H7 (cell line): ENCODE data around the gene SYTL1. TPM values are rescaled to one million over a fixed set of nuclear protein-coding genes. Genes with fewer than 3 reads are reported as not detected.

Experiments
- DNase-seq: peaks from one replicate; pipeline ENCODE4 v3.0.0; 2012
- H3K27me3 ChIP-seq: 2 replicates; pipeline ENCODE4 v1.6.0; 2011; ENCODE audit warnings: mild to moderate bottlenecking, low read length; ENCODE audit not compliant: control insufficient read depth, insufficient read depth
- H3K36me3 ChIP-seq: replicated peaks from 2 replicates; pipeline ENCODE4 v1.5.1; 2011; ENCODE audit warnings: low read length; ENCODE audit not compliant: control insufficient read depth, insufficient read depth
- H3K4me3 ChIP-seq: 2 replicates; pipeline ENCODE4 v1.5.1; 2011; ENCODE audit warnings: low read depth, mild to moderate bottlenecking, control low read depth, low read length, moderate library complexity; ENCODE audit not compliant: insufficient read depth
- total RNA-seq: library from RNA; depleted of rRNA; stranded (reverse); fragments of >200 nt; shearing (Covaris generic); gene quantifications from 2 replicates; pipeline ENCODE4 v1.2.3, GENCODE V29; 2014

Gene SYTL1
- total RNA-seq, 1 experiment from 2014 or later = 6.4 TPM

DNA sequence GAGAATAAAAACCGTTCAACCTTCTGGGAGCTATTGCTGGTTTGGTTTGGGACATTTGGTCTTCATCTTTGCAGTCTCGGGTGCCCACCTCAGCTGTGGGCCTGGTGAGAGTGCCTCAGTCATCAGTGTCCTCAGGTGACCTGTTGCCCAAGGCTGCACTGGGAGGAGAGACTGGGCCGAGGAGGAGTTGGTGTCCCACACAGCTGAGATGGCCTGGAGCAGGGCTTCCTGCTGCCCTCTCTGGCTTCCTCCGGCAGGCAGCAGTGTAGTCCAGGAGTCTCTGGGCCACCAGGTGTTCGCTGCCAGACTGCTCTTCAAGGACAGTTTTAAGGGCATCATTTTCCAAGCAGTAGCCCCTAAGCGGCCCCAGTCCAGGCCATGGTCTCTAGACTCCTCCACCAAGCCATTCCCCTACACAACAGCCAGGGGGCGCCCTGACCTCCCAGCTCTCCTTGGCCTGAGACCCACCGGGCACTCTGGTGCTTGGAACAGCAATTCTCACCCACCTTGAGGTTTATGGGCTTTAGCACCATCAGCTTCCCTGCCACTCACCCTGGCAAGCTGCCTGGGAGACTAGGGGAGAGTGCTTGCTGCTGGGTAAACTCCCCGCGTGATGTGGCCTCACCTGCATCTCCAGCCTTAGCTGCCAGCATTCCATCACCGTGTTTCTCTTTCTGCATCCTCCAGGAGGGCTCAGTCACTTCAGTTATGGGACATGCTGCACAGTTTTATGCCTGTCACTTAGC lies 9.1 kb upstream of the SYTL1 start:
- peak; percentile 96 for DNase-seq
- Histone ChIP-seq H3K4me3 (no peak overlapping the region), H3K27me3 (no peaks in the 10 kb centered on the region), H3K36me3 (peaks cover 19% of the 10 kb centered on the region)

DNA sequence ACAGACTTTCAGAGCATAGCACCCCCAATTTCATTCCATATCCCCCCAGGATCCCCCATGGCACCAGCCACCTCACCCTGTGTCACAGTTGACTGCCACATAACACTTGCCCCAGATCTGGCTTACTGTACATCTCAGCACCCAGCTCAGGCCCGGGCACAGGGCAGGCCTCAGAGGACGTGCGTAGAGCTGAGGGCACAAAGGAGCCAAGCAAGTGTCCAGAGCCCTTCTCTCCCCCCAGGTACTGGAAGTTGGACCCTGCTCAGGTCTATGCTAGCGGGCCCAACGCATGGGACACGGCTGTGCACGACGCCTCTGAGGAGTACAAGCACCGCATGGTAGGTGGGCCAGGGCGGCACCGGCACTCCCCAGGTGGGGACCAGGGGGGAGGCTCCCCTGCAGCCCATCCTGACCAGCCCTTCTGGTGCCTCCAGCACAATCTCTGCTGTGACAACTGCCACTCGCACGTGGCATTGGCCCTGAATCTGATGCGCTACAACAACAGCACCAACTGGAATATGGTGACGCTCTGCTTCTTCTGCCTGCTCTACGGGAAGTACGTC lies 8.0 kb upstream of the SYTL1 start:
- peak; percentile 32 for DNase-seq
- H3K36me3 ChIP-seq = peaks cover 19% of the 10 kb centered on the region
- H3K27me3 ChIP-seq = no peaks in the 10 kb centered on the region
- no peak overlapping the region for H3K4me3 ChIP-seq

GRCh38 chr1:27335506-27336422 lies 6.1 kb upstream of the SYTL1 start:
- peak; percentile 39 for DNase-seq
- Histone ChIP-seq H3K27me3 (no peaks in the 10 kb centered on the region), H3K4me3 (no peak overlapping the region), H3K36me3 (peaks cover 19% of the 10 kb centered on the region)

DNA sequence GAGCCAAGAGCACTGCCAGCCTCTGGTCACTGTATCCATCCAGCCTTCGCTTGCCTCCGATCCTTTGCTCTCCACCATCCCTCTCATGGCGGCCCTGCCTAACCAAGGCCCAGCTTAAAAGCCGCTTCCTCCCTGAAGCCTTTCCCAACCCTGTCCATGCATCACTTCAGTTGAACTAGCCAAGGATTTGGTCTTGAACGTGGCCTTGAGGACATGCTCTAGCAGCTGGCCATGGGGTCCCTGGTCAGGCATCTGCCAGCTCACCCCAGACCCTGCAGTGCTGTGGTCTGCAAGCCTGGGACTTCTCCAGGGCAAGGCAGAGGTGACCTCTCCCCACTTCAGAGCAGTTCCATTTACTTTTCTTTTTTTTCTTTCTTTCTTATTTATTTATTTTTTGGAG lies 5.1 kb upstream of the SYTL1 start:
- Histone ChIP-seq H3K27me3 (no peaks in the 10 kb centered on the region), H3K36me3 (peaks cover 19% of the 10 kb centered on the region), H3K4me3 (no peak overlapping the region)
- DNase-seq = no peak

DNA sequence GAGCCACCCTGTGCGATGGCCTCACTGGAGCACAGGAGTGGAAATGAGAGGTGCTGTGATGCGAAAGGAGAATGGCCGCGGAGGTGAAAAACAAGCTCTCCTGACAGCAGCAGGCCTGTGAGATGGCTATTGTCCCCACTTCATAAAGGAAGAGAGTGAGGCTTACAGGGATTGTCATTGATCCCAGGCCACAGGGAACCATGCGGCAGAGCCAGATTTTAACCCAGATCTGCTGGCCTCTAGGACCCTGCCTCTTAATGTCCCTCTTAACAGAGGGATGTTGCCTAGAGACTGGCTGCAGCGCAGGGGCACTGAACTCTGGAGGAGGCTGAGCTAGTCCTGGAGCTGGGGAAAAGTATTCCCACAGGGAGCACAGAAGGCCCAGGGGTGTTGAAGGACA lies 3.1 kb upstream of the SYTL1 start:
- no peaks in the 10 kb centered on the region for H3K27me3 ChIP-seq
- H3K36me3 ChIP-seq = peaks cover 14% of the 10 kb centered on the region
- H3K4me3 ChIP-seq = no peak overlapping the region
- DNase-seq = peak; percentile 50

DNA sequence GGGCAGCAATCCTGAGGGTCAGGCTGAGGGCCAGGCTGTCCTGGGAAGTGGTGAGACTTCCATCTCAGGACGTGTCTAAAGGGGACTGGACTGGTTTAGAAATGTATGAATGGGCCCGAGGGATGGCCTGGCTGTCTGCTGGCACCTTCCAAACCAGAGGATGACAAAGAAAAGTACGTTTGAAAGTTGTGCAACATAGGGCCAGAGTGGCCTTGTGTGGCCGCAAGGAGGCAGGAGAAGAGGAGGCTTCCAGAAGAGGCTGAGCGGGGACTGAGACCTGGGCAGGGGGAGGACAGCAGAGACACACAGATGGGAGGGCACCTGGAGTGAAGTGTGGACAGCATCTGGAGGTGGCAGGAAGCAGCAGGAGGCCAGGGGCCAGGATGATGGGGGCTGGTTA lies 2.6 kb upstream of the SYTL1 start:
- Histone ChIP-seq H3K4me3 (no peak overlapping the region), H3K27me3 (no peaks in the 10 kb centered on the region), H3K36me3 (peaks cover 10% of the 10 kb centered on the region)
- no peak for DNase-seq

DNA sequence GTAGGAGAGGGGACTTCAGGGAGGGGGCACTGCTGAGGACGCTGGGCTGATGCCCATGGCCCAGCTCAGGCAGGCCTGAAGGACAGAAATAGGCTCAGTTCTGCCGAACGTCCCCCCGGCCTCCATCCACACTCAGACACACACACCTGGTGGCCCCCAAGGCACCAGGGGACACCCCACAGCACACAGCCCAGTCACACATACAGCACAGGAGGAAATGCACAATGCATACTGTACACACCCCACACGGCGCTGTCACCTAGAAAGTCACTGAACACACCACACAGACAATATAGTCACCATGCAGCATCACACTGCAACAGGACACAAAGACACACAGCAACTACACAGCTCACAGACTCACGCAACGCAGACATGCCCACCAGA lies 562 bp downstream of the SYTL1 start:
- H3K27me3 ChIP-seq = no peaks in the 10 kb centered on the region
- H3K36me3 ChIP-seq = no peaks in the 10 kb centered on the region; the same call in none of the 2 replicates
- peak overlapping the region; percentile 23; the same call in 1 of the 2 replicates for H3K4me3 ChIP-seq
- DNase-seq = peak; percentile 57

DNA sequence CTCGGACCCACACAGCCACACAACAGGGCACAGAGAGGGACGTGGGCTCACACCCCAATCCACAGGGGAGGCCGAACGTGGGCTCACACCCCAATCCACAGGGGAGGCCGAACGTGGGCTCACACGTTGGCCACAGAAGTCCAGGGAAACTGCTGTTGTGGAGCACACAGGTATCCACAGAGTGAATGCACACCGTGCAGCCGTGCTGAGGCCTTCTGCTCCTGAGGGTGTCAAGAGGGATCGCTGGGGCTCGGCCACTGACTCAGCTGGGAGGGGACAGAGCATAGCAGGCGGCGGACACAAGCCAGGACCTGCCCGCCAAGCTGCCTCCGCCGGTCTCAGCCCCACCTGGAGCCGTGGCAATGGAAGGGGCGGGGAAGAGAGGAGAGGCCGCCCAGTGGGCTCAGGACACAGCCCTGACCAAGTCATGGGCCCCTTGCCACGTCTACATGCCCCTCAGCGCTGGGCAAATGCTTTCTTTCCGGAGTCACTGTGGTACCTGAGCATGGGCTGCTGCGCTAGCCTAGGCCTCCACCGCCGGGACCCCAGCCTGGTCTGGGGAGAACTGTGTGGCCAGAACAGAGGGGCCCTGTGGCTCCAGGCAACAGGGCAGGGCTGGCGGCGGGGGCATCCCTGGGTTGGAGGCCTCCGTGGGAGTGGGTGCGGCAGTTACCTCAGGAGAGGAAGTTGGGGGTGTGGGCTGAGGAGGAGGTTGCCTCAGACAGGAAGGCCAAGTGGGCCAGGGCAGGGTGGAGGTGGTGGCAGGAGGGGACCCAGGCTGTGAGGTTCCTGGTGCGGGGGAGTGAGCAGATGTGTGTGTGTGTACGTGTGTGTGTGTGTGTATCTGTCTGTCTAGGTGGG lies 1.2 kb downstream of the SYTL1 start:
- H3K27me3 ChIP-seq = no peaks in the 10 kb centered on the region
- no peaks in the 10 kb centered on the region; the same call in none of the 2 replicates for H3K36me3 ChIP-seq
- peak; percentile 82 for DNase-seq
- no peak overlapping the region for H3K4me3 ChIP-seq

DNA sequence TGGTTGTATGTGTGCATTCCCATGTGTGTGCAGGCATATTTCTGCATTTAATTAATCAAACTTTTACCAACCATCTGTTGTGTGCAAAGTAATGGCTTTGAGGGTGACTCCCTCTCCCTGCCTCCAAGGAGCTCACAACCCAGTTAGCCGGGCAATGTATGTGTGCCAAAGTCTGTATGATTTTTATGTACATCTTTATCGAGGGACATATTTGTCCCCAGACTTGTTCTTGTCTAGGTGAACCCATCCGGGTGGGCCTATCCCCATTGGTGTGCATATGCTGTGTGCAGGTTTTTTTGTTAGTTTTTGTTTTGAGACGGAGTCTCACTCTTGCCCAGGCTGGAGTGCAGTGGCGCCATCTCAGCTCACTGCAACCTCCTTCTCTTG lies 1.8 kb downstream of the SYTL1 start:
- Histone ChIP-seq H3K4me3 (no peak overlapping the region), H3K36me3 (no peaks in the 10 kb centered on the region; the same call in none of the 2 replicates), H3K27me3 (no peaks in the 10 kb centered on the region; the same call in 1 of the 2 replicates)
- no peak for DNase-seq

DNA sequence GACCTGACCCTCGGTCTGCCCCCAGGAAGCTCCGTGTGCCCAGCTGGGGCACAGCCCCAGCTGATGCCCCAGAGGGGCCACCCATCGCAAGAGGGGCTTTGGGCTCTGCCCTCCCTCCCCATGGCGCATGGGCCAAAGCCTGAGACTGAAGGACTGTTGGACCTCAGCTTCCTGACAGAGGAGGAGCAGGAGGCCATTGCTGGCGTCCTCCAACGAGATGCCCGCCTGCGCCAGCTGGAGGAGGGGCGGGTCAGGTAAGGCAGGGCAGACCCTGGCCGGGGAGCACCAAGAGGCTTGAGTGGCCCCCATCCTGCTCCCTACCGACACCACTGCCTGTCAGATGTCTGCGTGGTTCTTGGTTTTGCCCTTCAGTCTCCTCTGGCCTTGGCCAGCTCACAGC lies 3.5 kb downstream of the SYTL1 start:
- H3K36me3 ChIP-seq = no peaks in the 10 kb centered on the region; the same call in none of the 2 replicates
- no peak for DNase-seq
- peaks cover 15% of the 10 kb centered on the region; the same call in 1 of the 2 replicates for H3K27me3 ChIP-seq
- no peak overlapping the region for H3K4me3 ChIP-seq

DNA sequence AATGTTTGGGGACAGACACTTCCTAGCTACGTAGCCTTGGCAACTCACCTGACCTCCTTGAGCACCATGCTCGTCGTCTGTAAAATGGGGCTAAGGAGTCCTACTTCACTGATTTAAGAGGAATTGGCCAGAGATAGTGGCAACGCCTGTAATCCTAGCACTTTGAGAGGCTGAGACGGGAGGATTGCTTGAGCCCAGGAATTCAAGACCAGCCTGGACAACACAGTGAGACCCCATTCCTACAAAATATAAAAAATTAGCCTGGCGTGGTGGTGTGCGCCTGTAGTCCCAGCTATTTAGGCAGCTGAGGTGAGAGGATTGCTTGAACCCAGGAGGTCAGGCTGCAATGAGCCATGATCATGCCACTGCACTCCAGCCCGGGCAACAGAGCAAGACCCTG lies 4.5 kb downstream of the SYTL1 start:
- no peak for DNase-seq
- no peak overlapping the region for H3K4me3 ChIP-seq
- peaks cover 22% of the 10 kb centered on the region; the same call in 1 of the 2 replicates for H3K27me3 ChIP-seq

GRCh38 chr1:27346991-27347624 lies 5.3 kb downstream of the SYTL1 start:
- DNase-seq = no peak
- Histone ChIP-seq H3K36me3 (no peaks in the 10 kb centered on the region; the same call in none of the 2 replicates), H3K4me3 (no peak overlapping the region), H3K27me3 (peaks cover 22% of the 10 kb centered on the region; the same call in 1 of the 2 replicates)

More for the DNA sequence above, 4.5 kb downstream of the SYTL1 start:
- no peaks in the 10 kb centered on the region; the same call in none of the 2 replicates for H3K36me3 ChIP-seq
